ENCODE data around the gene HS1BP3. TPM values are rescaled to one million over a fixed set of nuclear protein-coding genes. Genes with fewer than 3 reads are reported as not detected.

Gene HS1BP3
- total and polyA plus RNA-seq, 2 of the 13 experiments (the other 11 are each of a cell fraction or from before 2014, with no cell fraction given) = 15.2 to 22.0 TPM

DNA sequence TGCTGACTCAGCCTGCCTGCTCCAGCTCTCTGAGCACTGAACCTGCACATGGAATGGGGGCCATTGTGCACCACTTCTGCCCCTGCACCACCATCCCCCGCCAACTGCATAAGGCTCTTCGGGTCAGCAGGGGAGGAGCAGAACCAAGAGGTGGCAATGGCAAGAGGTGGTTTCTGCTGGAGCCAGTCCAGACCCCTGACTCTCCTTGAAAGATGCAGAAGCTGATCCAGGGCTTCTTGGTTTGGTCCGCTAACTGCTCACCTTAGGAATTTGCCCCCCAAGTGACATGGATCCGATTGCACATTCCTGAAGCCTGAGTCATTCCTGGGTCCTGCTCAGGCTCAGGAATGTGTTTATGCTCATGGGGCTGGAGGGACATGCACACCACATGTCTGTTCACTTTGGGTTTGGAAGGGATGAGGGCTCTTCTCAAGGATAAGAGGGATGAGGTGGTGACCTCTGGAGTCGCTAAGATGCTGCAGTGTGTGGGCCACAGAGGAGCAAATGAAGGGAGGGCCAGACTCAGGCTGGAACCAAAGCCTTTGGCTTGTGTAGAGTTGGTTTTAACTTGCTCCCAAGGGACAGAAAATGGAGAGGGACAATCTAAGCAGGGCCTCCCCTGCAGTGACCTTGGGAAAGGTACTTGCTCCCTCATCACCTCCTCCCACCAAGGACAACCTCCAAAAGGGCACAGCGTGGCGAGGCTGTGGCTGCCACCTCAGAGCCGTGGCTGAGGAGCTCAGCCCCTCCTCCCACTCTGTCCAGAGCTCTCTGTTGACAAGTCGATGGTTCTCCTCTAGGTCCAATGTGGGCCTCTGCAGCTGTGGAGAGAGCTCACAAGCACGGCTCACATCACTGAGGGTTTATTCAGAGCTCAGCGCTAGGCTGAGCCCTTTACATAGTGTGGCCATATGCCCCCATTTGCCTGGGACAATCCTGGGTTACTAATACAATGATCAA lies 66.2 kb downstream of the HS1BP3 start (continued):
- TF ChIP-seq ZNF670 (CRISPR knock-in tag; IDR thresholded peaks at IDR 0.05; ENCODE audit: borderline replicate concordance) = peak; percentile 66; the same call in 1 of the 2 replicates
- peak; percentile 94 for TF ChIP-seq RXRB (CRISPR knock-in tag; IDR thresholded peaks at IDR 0.05; ENCODE audit: borderline replicate concordance)
- peak; percentile 44 for TF ChIP-seq SP5 (CRISPR knock-in tag; IDR thresholded peaks at IDR 0.05; ENCODE audit: borderline replicate concordance, low read depth)
- peak; percentile 75 for TF ChIP-seq CEBPG (CRISPR knock-in tag; IDR thresholded peaks at IDR 0.05)
- no peak for TF ChIP-seq ZNF562 (CRISPR knock-in tag; IDR thresholded peaks at IDR 0.05; ENCODE audit: borderline replicate concordance)
- TF ChIP-seq, protein P1, sequence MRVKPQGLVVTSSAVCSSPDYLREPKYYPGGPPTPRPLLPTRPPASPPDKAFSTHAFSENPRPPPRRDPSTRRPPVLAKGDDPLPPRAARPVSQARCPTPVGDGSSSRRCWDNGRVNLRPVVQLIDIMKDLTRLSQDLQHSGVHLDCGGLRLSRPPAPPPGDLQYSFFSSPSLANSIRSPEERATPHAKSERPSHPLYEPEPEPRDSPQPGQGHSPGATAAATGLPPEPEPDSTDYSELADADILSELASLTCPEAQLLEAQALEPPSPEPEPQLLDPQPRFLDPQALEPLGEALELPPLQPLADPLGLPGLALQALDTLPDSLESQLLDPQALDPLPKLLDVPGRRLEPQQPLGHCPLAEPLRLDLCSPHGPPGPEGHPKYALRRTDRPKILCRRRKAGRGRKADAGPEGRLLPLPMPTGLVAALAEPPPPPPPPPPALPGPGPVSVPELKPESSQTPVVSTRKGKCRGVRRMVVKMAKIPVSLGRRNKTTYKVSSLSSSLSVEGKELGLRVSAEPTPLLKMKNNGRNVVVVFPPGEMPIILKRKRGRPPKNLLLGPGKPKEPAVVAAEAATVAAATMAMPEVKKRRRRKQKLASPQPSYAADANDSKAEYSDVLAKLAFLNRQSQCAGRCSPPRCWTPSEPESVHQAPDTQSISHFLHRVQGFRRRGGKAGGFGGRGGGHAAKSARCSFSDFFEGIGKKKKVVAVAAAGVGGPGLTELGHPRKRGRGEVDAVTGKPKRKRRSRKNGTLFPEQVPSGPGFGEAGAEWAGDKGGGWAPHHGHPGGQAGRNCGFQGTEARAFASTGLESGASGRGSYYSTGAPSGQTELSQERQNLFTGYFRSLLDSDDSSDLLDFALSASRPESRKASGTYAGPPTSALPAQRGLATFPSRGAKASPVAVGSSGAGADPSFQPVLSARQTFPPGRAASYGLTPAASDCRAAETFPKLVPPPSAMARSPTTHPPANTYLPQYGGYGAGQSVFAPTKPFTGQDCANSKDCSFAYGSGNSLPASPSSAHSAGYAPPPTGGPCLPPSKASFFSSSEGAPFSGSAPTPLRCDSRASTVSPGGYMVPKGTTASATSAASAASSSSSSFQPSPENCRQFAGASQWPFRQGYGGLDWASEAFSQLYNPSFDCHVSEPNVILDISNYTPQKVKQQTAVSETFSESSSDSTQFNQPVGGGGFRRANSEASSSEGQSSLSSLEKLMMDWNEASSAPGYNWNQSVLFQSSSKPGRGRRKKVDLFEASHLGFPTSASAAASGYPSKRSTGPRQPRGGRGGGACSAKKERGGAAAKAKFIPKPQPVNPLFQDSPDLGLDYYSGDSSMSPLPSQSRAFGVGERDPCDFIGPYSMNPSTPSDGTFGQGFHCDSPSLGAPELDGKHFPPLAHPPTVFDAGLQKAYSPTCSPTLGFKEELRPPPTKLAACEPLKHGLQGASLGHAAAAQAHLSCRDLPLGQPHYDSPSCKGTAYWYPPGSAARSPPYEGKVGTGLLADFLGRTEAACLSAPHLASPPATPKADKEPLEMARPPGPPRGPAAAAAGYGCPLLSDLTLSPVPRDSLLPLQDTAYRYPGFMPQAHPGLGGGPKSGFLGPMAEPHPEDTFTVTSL (CRISPR knock-in tag; IDR thresholded peaks at IDR 0.05; ENCODE audit: borderline replicate concordance) = peak; percentile 81; the same call in 1 of the 2 replicates
- TF ChIP-seq BORCS8-MEF2B (CRISPR knock-in tag; IDR thresholded peaks at IDR 0.05) = peak; percentile 55
- TF ChIP-seq ZFP82 (CRISPR knock-in tag; IDR thresholded peaks at IDR 0.05; ENCODE audit: borderline replicate concordance) = no peak
- TF ChIP-seq MAF1 (CRISPR knock-in tag; IDR thresholded peaks at IDR 0.05; ENCODE audit: borderline replicate concordance) = no peak

Measured in HepG2 (cell line).